HG03097 (cell line): Measurements from ENCODE around the gene FOXJ3.

Source experiments
- ATAC-seq: cut with Tn5 transposase; IDR thresholded peaks from one replicate; pipeline ENCODE4 v1.9.1; 2021; ENCODE audit not compliant: unreplicated experiment, low FRiP score

Gene FOXJ3

DNA sequence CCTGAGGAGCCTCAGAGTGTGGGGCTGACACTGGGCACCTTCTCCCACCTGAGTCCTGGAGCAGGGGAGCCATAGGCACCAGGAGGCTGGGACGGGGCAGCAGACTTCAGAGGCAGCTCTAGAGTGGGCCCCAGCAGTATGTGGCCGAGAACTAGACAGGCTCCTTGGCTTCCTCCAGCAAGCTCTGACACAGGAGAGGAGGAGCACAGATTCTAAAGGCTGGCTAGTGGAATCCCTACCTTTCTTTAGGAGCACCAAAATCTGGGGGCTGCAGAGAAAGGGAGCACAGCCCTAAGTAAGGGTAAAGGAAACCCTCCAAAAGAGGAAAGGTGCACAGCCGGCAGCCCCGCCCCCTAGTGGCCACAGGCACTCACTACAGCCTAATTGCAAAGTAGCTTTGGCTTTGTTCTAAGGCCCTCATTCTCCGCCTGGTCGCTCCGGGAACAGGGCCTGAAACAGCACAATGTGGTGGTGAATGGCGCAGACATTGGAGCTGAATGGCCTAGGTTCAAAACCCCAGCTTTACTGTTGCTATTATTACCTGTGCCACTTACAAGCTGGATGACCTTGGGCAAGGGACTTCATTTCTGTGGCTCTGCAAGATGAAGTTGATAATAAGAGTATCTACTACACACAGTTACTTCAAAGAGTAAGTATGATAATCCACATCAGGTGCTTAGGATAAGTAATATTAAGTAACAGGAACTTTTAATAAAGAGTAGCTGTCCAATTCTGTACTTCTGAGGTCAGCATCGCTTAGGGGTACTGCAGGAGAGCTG is 161.7 kb downstream of the FOXJ3 start:
- no peak for ATAC-seq

DNA sequence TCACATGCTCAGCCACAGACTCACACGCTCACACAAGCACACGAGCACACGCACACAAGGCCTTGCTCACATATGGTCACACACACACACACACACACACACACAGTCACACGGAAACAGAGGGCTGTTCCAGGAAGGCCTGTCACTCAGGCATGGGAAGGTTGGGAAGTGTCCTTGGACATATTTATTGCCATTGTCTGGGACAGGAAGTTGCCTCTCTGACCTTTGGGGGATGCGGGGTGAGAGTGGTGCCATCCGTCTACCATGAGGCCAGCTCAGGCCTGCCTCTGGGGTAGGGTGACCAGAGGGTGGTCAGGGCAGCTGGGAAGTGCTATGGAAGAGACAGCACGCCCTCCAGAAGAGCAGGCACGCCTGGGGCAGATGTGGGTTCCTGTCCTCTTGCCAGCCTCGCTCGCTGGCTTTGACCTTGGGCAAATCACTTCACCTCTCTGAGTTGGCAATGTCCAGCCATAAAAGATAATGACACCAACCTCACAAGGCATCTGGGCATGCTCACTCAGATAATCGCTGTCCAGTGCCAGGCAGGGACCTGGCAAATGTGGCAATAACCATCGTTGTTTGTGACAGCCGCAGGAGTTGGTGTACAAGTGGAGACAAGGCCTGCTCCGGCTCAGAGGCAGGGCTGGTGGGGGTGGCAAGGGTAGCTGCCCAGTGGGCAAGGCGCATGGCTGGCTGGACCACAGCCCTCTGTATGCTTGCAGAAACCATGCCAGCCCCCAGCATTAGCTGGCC is 162.5 kb downstream of the FOXJ3 start:
- ATAC-seq, result no peak

DNA sequence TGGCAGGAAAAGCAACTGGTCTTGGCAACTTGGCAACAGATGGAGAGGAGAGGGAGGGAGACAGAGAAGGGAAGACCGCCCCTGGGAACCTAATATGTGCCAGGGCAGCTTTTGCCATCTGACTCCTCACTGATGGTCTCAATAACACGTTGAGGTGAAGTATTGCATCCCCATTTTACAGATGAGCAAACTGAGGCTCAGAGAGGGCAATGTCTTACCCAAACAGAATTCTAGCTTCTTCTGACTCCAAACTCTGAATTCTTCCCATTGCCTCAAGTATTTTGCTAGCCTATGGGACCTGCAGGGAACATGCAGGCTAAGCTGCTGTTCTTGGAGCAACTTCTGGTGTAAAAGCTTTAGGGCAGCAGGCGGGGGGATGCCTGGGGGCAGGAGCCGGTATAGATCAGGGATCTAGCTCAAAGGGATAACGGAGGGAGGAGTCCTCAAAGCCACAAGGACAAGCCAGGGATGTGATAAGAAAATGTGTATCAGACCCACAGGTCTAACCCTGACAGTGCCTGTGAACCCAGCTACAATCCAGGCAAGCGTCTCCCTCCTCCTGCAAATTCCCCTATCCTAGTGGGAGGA is 163.3 kb downstream of the FOXJ3 start:
- ATAC-seq, result no peak

GRCh38 chr1:42170779-42171621 is 164.0 kb downstream of the FOXJ3 start:
- no peak for ATAC-seq

DNA sequence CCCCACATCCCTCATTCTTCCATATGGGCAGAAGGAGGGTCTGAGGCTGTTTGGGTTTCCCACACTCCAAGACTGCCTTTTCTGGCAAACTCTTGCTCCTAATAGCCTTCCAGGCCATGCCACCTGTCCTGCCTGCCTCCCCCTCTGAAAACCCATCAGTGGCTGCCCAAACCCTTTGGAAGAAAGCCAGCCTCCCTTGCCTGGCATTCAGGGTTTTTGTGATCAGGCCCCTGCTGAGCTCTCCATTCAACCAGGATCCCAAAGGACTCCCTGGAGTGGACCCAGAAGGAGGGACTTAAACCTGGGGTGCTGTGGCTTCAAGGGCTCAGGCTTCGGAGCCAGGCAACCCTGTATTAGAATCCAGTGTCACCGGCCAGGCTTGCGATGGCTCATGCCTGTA is 166.3 kb downstream of the FOXJ3 start:
- no peak for ATAC-seq

GRCh38 chr1:42168391-42168670 is 166.7 kb downstream of the FOXJ3 start:
- no peak for ATAC-seq

DNA sequence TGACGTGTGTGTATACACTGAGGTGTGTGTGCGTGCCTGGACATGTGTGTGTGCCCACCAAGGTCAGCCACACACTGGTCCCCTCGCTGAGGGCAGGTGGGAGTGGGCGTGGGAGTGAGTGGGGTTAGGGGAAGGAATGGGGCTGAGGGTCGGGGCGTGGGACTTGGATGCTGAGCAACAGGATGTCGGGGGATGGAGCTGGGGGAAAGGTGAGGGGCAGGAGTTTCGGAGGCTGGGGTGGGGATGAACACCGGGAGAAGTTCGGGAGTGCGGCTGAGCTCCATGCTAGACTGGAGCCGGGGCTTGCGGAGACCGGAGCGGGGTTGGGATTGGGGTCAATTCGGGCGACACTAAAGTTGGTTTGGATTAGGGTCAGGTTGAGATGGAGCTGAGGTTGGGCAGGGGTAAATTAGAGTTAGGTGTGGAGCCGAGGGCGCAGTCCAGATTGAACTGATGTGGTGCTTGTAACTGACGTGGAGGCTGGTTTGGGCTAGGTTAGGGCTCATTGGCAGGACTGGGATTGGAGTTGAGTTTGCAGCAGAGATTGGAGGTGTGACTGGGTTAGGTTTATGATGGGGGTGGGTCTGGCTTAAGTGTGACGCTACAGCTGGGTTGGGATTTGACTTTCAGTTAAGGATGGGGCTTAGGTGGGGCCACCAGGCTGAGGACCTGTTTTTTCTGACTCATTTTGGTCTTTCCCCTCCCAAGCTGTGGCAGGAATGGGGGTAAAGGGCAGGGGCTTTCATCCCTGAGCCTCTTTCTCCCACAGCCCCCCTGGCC is 167.2 kb downstream of the FOXJ3 start:
- no peak for ATAC-seq

- no peak for ATAC-seq
Observed at GRCh38 chr1:42165511-42166210, 169.4 kb downstream of the FOXJ3 start.

DNA sequence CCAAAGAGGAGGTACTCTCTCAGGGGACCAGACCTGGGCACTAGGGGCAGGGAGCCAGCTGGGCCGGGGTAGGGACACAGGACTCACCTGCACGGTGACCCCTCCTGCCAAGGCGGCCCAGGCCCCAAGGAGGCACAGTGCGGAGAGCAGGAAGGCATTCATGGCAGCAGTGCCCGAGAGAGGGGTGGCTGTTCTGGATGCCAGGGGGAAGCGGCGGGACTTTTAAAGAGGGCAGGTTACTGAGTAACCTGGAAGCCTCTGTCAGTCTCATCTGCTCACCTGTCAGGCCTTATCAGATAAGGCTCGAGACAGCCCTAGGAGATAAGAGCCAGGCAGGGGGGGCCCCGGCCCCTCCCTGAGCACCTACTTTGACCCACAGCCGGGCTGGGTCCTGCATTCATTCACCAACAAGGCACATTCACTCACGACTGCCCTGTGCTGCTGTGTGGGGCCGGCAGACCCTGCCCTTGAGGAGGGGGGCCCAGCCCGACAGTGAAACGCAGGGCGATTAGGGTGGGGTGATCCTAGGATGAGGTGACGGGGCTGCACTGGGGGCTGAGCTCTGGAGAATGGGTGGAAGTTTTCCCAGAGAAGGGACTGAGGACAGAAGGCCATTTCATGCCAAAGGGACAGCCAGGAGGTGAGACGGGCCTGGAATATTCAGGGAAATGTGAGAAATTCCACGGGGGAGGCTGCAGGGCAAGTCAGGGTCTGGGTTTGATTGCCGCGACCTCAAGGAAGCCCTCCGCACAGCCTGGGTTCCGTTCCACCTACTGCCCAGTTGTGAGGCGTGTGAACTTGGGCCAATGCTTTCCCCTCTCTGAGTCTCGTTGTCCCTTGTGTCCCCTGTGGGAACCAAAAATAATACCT is 170.2 kb downstream of the FOXJ3 start, which contains the start of gene GUCA2A:
GUCA2A (minus strand) TSS at position 195 of the 870 bp plus-strand sequence; CDS start at position 162, 33 bp downstream.
- no peak for ATAC-seq

GRCh38 chr1:42163536-42164503 is 171.2 kb downstream of the FOXJ3 start:
- ATAC-seq, result no peak

DNA sequence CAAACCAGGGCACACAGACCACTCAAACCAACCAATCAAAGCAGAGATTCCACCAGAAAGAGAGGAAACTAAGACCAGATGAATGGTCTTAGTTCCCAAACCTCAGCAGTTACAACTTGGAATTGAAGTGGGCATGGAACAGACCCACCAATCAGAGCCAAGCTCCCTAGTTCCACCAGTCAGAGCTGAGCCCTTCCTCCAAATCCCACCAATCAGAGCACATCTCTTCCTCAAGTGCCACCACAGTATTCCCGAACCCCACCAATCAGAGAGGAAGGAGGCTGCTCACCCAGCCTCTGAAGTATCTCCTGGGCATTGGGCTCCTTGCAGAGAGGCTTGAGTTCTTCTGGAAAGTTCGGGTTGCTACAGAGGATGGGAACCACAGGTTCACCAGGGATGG is 171.9 kb downstream of the FOXJ3 start:
- no peak for ATAC-seq

GRCh38 chr1:42162181-42162580 is 172.9 kb downstream of the FOXJ3 start:
- ATAC-seq, result no peak

DNA sequence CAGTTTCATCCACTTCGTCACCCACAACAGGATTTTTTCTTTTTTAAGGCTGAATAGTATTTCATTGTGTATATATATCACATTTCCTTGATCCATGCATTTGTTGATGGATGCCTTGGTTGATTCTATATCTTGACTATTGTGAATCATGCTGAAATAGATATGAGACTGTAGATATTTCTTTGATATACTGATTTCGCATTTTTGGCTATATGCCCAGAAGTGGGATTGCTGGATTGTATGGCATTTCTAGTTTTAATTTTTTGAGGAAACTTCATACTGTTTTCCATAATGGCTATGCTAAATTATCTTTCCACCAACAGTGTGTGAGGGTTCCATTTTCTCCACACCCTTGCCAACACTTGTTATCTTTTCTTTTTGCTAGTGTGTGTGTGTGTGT is 176.8 kb downstream of the FOXJ3 start:
- ATAC-seq, result no peak

DNA sequence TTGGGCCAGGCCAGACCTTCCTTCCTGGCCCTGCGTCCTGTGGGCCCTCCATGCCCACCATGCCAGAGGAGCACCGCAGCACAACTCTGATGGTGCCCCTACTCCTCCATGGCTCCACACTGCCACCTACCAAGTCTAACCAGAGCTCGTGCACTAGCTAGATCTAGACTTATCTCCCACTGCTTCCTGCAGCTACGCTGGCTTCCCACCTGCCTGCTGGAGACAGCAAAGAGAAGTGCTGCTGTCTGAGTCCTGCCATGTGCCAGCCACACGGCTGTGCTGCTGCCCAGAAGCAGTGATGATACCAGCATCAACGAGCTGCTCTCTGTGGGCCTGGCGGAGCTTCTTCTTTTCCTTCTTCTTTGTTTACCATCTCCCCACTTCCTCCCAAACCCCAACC is 177.4 kb downstream of the FOXJ3 start:
- no peak for ATAC-seq

DNA sequence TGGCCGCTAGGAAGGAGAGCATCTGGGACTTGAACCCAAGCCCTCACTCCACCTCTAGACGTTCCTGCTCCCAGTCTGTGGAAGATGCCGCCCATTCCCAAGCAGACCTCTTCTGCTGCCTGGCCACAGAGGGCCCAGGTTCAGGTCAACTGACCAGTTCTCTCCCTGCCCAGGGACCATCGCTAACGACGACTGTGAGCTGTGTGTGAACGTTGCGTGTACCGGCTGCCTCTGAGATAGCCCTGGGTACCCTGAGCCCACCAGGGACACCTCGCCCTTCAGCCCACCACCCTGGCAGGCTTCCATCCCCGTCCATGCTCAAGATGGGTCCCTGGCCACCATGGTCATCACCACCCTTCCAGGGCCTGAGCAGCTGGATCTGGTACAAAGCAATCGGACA is 179.7 kb downstream of the FOXJ3 start:
- no peak for ATAC-seq

DNA sequence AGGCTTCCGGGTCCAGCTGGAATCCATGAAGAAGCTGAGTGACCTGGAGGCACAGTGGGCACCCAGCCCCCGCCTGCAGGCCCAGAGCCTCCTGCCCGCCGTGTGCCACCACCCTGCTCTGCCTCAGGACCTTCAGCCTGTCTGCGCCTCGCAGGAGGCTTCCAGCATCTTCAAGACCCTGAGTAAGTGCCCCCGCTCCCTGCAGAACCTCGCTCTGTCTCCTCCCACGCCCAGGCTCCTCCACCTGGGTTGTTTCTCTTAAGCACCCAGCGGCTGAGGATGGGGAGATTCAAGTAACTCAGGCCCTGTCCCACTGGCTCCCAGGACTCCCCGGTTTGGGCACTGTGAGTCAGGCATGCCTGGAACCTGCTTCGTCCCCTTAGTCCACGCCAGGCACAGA is 180.3 kb downstream of the FOXJ3 start:
- ATAC-seq, result no peak

DNA sequence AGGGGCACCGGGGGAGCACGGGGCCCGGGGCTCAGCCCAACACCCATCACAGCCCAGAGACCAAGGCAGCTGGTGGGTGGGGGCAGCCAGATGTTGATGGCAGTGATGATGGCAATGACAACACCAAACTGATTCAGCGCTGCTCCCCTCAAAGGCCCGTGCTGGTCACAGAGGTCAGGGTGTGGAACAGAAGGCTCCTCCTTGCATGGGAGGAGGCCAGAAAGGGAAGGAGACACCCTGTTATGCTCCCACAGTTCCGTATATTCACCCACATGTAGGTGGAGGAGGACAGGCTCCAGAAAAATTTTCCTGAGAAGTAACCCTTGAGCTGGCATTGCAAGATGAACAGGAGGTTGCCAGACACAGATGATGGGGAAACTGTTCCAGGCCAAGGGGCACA is 181.4 kb downstream of the FOXJ3 start:
- no peak for ATAC-seq
